NOMO-1 treated with DMSO at 0.1 percent for 48 hours (cell line): ENCODE measurements around the gene TNFSF15.
A peak's percentile ranks its signal among the peaks of the same experiment; 100 is the strongest.
"Not testable (repeated sequence)": the region's sequence is repeated elsewhere in the genome, so short reads cannot be mapped to it uniquely, and the experiment has no call there.

Source experiments
- DNase-seq: peaks from one replicate; lab custom pipeline; 2025; ENCODE audit not compliant: unreplicated experiment; lab: John Stamatoyannopoulos, UW

Gene TNFSF15

DNA sequence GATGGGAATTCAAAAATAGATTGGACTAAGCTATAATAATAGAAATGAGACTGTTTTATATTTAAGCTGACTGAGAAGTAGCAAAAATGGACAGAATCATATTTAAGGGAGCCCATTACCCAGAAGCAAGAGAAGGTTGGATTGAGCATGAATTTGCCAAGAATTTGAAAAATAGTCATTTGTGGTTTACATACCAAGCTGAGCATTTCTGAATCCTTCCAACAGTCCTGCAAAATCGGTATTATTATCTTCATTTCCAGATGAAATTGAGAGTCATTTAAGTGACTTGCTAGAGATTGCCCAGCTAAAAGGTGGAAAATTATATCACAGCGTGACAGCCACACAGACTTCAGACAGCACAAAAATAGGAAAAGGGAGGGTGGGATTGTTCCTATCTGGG lies 48.4 kb downstream of the TNFSF15 start:
- no peak for DNase-seq

DNA sequence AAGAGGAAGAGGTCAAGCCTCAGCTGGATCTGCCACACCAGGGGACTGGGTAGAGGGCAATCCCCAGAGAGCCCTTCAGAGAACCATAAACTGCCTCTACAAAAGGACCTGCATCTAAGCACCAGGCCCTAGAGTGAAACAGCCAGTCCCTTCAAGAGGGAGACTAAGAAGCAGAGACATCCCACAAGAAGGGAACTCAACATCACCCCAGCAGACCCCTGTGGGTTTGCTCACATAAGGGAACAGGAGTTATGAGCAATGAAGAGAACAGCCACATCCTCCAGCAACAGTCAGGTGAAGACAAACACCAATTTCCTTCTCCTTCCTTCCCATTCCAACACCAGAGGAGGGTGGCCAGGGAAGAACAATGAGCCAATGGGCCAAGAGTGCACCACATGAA lies 48.9 kb downstream of the TNFSF15 start:
- no peak for DNase-seq

DNA sequence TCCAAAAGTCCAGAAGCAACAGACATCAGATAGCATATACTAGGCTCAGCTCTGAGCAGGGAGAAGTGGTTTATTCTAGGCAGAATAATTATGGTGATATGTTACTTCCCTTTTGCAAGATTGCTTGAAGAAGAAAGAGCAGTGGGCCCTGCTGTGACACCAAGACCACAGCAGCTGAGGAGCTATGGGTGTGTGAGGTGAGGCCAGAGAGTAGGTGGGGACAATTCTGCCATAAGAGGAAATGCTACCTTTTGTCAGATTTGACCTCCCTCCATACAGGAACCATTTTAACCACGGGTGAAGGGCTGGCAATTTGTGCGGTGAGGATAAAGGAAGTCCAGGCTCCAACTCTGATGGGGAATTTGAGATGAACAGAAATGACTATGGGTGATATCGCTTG lies 51.3 kb downstream of the TNFSF15 start:
- peak; percentile 97 for DNase-seq

DNA sequence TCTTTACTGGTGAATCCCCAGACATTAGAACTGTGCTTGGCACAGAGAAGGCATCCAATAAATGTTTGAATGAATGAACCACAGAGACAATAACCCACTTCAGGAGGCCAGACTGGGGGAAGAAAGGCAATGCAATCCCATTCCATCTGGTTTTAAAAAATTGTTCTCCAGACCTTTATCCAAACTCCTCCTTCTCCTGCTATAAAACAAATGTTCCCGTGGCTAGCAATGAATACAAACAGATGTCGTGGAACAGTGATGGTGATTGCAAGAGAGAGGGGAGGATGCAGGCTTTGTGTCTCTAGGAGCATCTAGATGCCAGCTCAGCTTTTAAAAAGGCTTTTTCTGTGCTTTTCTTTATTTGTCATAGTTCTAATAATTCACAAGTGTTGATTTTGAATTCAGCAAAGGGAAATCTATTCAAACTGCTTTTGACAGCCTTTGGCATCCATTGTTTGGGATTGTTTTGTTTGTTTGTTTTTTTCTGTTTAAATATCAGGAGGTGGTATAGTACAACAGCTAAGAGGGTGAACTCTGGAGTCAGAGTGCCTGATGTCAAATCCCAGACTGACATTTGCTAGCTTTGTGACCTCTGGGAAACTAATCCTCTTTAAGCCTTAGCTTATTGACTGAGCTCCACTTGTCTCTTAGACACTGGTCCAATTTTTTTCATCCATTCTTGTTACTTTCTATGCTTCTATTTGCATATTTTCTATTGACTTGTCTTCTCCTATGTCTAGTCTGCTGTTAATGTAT lies 59.1 kb downstream of the TNFSF15 start:
- no peak for DNase-seq

DNA sequence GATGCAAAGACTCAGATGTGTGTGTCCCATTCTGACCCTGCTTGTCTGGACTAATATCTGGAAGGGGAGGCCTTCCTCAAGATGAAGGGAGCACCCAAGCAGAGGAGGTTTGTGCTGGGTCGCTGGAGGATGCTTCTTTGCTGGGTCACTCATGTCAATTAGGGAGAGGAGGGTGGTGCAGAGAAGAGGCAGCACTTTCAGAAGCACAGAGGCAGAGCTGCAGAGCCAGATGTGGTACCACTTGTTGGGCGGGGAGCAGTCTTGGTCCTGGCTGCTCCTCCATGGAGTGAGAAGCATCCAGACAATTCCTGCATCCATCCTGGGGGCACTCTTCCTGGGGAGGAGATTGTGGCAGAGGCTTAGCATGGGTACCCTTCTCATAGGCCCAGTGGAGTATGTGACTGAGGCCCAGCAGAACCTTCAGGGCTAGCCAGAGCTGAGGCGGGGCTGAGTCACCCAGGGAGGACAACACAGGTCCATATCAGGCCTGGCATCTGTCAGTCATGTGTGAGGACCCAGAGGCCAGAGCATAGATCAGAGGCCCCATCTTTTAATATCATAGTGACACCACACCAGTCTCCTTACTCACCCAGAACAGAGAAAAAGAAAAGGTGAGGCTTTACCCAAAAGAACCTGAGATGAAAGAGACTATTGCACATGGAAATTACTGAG lies 59.8 kb downstream of the TNFSF15 start:
- no peak for DNase-seq

DNA sequence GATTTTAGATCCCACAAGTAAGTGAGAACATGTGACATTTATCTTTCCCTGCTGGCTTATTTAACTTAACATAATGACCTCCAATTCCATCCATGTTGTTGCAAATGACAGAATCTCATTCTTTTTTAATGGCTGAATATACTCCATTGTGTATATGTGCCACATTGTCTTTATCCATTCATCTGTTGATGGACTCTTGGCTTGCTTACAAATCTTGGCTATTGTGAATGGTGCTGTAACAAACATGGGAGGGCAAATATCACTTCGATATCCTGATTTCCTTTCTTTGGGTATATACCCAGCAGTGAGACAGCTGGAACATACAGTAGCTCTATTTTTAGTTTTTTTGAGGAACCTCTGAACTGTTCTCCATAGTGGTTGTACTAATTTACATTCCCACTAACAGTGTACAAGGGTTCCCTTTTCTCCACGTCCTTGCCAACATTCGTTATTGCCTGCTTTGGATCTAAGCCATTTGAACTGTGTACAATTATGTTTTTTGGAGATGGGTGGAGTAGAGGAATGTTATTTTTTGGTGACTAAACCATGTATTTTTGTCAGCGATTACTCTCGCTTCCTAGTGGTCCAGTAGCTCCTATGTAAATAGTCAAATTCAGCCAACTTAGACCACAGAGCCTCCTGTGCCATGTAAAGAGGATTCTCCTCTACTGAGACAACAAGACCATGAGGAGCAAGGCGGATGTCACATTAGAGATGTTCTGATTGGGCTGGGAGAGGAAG lies 60.6 kb downstream of the TNFSF15 start:
- peak; percentile 31 for DNase-seq

DNA sequence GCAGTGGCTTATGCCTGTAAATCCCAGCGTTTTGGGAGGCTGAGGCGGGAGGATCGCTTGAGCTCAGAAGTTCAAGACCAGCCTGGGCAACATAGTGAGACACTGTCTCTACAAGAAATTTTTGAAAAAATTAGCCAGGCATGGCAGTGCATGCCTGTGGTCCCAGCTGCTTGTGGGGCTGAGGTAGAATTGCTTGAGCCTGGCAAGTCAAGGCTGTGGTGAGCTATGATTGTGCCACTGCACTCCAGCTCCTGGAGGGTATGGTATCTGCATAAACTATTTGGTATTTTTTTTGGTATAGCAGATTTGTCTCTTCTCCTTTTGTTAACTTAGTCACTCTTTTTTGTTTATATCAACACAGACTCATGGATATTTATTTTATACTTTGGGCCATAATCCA lies 62.4 kb downstream of the TNFSF15 start:
- no peak for DNase-seq

DNA sequence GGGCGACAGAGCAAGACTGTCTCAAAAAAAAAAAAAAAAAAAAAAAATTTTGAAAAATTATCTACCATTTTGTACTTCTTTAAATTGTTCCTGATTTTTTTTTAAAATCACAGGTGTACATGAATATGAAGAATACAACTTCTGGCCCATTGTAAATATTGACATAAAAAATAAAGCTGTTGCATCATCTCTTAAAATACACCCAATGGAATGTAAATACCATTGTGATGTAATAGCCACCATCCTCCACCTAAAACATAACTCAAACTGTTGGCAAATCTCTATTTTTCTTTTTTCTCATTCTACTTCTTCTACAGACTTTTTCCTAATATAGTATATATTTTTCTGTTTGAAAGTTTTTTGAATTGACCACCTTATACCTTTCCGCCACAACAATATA lies 62.9 kb downstream of the TNFSF15 start:
- DNase-seq, result no peak

DNA sequence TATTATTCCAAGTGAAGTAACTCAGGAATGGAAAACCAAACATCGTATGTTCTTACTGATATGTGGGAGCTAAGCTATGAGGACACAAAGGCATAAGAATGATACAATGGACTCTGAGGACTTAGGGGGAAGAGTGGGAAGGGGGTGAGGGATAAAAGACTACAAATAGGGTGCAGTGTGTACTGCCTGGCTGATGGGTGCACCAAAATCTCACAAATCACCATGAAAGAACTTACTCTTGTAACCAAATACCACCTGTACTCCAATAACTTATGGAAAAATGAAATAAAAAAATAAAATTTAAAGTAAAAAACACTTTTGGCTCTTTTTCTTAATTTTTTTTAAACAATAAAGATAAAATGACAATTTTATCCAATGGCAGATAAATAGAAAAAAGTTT lies 64.3 kb downstream of the TNFSF15 start:
- not testable (repeated sequence) for DNase-seq

DNA sequence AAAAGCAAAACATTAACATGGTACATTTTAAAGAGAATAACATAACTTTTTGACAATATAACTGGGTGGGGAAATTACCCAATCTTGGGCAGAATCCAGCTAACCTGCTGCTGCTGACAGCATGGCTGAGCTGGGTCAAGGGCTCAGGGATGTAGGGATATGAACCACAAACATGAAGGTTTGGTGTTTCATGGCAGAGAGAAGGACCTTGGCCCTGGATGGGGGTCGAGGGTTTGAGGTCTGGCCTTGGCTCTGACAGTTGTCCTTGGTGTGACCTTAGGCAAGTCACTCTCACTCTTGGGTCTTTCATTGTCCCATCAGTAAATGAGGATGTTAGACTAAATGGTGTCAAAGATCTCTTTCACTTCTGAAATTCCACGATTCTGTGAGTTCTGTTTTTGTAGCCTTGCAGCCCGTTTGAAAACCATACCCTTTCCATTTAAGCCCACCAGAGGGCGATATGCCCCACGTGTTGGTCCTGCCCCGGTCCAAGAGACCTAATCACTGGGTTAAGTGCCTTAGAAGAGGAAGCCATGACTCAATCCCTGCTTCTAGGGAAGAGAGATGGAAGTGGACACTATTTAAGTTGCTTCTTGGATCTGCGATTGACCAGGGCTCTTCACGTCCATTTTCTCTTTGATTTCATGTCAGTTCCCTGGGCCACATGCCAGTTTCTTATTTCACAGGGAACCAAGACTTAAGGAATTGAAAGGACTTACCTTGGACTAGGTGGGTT lies 67.1 kb downstream of the TNFSF15 start:
- DNase-seq, result peak; percentile 90

DNA sequence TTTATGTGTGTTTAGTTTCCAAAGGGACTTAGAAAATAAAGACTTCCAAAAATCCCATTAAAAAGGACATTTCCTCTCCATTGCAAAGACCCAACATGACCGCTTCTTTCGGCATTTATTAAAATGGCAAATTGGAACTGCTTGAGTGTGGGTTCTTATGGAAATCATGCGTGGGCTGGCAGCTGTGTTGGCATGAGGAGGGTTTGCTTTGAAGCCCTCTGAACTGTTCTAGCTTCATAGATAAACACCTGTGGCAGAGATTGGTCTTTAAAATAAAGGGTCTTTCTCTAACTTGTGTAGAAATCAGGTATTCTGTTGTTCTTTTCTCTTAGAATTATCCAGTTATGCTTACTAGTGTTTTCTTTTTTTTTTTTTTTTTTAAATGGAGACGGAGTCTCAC lies 68.0 kb downstream of the TNFSF15 start:
- no peak for DNase-seq

DNA sequence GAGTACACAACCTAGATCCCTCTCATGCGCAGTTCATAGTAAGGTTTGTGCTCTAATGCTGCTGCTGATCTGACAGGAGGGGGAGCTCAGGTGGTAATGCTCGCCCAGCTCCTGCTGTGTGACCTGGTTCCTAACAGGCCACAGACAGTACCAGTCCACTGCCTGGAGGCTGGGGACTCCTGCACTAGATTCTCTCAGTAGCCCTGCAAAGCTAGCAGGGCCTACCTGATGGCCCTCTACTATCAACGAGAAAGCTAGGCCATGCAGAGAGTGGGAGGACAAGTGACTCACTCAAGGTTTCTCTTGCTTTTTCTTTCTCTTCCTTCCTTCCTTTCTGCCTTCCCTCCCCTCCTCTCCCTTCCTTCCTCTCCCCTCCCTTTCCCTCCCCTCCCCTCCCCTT lies 68.7 kb downstream of the TNFSF15 start:
- DNase-seq, result no peak

DNA sequence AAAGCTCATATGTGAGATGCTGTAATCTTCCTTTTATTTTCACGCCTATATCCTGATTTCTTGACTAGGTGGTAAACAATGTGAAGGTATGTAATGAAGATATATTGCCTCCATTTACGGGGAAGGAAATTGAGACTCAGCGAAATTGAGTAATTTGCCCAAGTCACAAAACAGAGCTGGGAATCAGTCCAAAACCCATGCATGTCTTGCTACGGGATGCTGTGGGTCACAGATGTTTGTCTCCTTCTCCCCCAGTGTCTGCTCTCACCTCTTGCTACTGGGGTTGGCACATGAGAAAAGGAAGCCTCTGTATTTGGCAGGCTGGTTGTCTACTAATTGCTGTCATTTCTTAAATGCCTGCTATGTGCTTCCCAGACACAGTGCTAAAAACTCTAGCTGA lies 70.1 kb downstream of the TNFSF15 start:
- no peak for DNase-seq

DNA sequence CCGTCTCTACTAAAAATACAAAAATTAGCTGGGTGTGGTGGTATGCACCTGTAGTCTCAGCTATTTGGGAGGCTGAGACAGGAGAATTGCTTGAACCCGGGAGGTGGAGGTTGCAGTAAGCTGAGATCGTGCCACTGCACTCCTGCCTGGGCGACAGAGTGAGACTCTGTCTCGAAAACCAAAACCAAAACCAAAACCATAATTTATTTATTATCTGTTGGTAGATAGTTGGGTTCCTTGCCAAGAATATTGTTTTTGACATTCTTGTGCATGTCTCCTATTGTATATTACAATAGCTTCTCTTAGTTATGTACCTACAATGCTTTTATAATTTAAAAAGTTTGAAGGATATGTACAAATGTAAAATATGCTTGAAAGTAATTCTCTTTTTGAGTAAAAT lies 70.7 kb downstream of the TNFSF15 start:
- not testable (repeated sequence) for DNase-seq
